GM12892 (cell line): ENCODE results near the gene CD68.

Experiments
- POLR2AphosphoS5 ChIP-seq: IDR thresholded peaks from 2 replicates; pipeline ENCODE4 v1.6.1; 2011; ENCODE audit warnings: low read depth, low read length, control low read depth
- TAF1 ChIP-seq: IDR thresholded peaks from 2 replicates; pipeline ENCODE4 v1.6.1; 2011; ENCODE audit warnings: low read depth, mild to moderate bottlenecking, control low read depth, low read length, borderline replicate concordance

GRCh38 chr17:7579834-7580603 is 581 bp downstream of the CD68 start:
- no peak for TF ChIP-seq TAF1
- TF ChIP-seq POLR2AphosphoS5, result no peak; the same call in none of the 2 replicates
